ENCODE results near the gene LBP. TPM values are rescaled to one million over a fixed set of nuclear protein-coding genes. Genes with fewer than 3 reads are reported as not detected.
A peak's percentile ranks its signal among the peaks of the same experiment; 100 is the strongest.

LBP gene
- total RNA-seq, 4 donors from 2014 or later, result not detected

DNA sequence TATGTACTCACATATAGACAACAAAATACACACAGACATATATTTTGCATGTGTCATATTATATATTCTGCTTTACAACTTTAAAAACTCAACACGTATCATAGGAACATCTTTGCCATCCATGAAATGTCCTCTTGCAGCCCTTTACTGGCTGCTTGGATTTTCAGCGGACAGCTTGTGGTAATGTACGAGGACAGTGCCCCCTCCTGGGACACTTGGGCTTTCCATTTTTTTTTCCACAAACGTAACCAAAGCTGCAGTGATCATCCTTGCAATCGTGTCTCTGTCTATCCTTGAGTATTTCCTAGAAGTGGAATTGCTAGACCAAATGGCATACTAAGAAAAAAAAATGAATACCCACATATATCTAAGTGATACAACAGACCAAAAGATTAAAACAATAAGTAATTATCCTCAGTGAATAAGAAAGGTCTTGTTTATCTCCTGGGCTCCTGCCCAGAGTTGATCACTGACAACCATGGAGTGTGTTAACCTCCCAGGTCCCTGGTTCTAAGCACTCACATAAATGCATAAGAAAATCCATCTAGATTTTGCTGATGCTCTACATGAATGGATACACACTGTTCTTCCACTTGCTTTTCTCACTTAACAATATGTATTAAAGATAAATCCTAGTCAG, 24.2 kb upstream of the LBP start:
- H3K4me1 ChIP-seq, result no peaks in the 10 kb centered on the region
- no peak for TF ChIP-seq POLR2A (IDR thresholded peaks at IDR 0.05)
- TF ChIP-seq, protein P1, sequence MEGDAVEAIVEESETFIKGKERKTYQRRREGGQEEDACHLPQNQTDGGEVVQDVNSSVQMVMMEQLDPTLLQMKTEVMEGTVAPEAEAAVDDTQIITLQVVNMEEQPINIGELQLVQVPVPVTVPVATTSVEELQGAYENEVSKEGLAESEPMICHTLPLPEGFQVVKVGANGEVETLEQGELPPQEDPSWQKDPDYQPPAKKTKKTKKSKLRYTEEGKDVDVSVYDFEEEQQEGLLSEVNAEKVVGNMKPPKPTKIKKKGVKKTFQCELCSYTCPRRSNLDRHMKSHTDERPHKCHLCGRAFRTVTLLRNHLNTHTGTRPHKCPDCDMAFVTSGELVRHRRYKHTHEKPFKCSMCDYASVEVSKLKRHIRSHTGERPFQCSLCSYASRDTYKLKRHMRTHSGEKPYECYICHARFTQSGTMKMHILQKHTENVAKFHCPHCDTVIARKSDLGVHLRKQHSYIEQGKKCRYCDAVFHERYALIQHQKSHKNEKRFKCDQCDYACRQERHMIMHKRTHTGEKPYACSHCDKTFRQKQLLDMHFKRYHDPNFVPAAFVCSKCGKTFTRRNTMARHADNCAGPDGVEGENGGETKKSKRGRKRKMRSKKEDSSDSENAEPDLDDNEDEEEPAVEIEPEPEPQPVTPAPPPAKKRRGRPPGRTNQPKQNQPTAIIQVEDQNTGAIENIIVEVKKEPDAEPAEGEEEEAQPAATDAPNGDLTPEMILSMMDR (IDR thresholded peaks at IDR 0.05), result peak; percentile 40 to 49 (median 42)
- intact Hi-C loops (cut with DNase I; ENCODE audit: low total_unique reads), result no loop called here
- no peaks in the 10 kb centered on the region for H3K9me3 ChIP-seq
- 1 to 5% methylated on average over 5 of the region's 5 CpGs for WGBS, 2 donors (ENCODE audit: low coverage in 1 of 2)
- peaks cover 9% of the 10 kb centered on the region for H3K27me3 ChIP-seq
- H3K4me3 ChIP-seq, result no peak overlapping the region
- H3K36me3 ChIP-seq, result no peaks in the 10 kb centered on the region
- H3K27ac ChIP-seq, result no peak overlapping the region
- in situ Hi-C loops (cut with MboI; ENCODE audit: low pct_ligation_motif_present in 1 of 4, low pct_unique_long_range_greater_than_20kb in 1 of 4, low sequenced_read_pairs in 3 of 4), result loop anchor here in 1 of 4 donors (10.0 kb wide), 1 partner anchor 97 kb away; no protein-coding TSS in a partner anchor
- no peak for DNase-seq

DNA sequence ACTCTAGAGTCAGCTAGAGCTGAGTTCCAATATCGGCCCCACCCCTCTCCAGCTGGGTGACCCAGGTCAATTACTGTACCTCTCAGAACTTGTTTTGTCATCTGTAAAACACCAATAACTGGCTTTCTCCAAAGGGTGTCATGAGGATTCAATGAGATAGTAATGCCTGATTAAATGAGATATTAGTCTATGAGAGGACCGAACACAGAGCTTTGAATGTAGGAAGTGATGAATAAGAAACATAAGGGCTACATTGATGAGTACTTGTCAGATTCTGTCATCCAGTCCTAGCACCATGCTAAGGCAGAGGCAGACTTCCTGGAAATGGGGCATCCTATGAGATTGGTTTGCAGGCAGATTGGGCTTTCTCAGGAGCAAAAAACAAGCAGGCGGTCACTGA, 22.1 kb upstream of the LBP start:
- Histone ChIP-seq H3K27ac (no peak overlapping the region), H3K4me3 (no peak overlapping the region), H3K36me3 (no peaks in the 10 kb centered on the region), H3K27me3 (peaks cover 7% of the 10 kb centered on the region), H3K9me3 (no peaks in the 10 kb centered on the region), H3K4me1 (no peaks in the 10 kb centered on the region)
- TF ChIP-seq POLR2A (IDR thresholded peaks at IDR 0.05) (no peak), POLR2AphosphoS5 (IDR thresholded peaks at IDR 0.05) (no peak), EP300 (IDR thresholded peaks at IDR 0.05; ENCODE audit: low read depth) (no peak)
- TF ChIP-seq, protein P1 (IDR thresholded peaks at IDR 0.05), result no peak
- intact Hi-C loops (cut with DNase I; ENCODE audit: low total_unique reads), result no loop called here
- DNase-seq, result no peak
- WGBS, 2 donors (ENCODE audit: low coverage in 1 of 2), result 83 to 84% methylated on average over 2 to 3 of the region's 3 CpGs
- in situ Hi-C loops (cut with MboI; ENCODE audit: low pct_ligation_motif_present in 1 of 4, low pct_unique_long_range_greater_than_20kb in 1 of 4, low sequenced_read_pairs in 3 of 4), result loop anchor here in 1 of 4 donors (10.0 kb wide), 1 partner anchor 99 kb away; no protein-coding TSS in a partner anchor

DNA sequence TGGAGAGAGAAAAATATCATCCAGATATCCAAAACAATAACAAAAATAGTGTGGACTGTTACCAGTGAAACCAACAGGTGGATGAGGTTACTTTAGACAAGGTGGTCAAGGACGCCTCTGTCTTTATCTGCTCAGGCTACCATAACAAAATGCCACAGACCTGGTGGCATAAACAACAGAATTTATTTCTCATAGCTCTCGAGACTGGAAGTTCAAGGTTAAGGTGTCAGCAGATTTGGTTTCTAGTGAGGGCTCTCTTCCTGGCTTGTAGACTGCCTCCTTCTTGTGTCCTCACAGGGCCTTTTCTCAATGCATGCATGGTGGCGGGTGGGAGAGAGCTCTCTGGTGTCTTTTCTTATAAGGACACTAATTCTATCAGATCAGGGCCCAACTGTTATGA, 21.1 kb upstream of the LBP start:
- Histone ChIP-seq H3K9me3 (no peaks in the 10 kb centered on the region), H3K27me3 (no peaks in the 10 kb centered on the region), H3K4me3 (no peak overlapping the region), H3K36me3 (no peaks in the 10 kb centered on the region), H3K27ac (no peak overlapping the region), H3K4me1 (no peaks in the 10 kb centered on the region)
- 43 to 73% methylated on average over 1 to 2 of the region's 3 CpGs for WGBS, 2 donors (ENCODE audit: low coverage in 1 of 2)
- TF ChIP-seq POLR2A (IDR thresholded peaks at IDR 0.05), result no peak
- no peak for TF ChIP-seq POLR2AphosphoS5 (IDR thresholded peaks at IDR 0.05)
- TF ChIP-seq, protein P1 (IDR thresholded peaks at IDR 0.05), result no peak
- no peak for TF ChIP-seq EP300 (IDR thresholded peaks at IDR 0.05; ENCODE audit: low read depth)
- intact Hi-C loops (cut with DNase I; ENCODE audit: low total_unique reads), result no loop called here
- DNase-seq, result no peak
- in situ Hi-C loops (cut with MboI; ENCODE audit: low pct_ligation_motif_present in 1 of 4, low pct_unique_long_range_greater_than_20kb in 1 of 4, low sequenced_read_pairs in 3 of 4), result loop anchor here in 1 of 4 donors (10.0 kb wide), 1 partner anchor 100 kb away; no protein-coding TSS in a partner anchor

GRCh38 chr20:38325905-38326304, 20.4 kb upstream of the LBP start:
- DNase-seq, result no peak
- in situ Hi-C loops (cut with MboI; ENCODE audit: low pct_ligation_motif_present in 1 of 4, low pct_unique_long_range_greater_than_20kb in 1 of 4, low sequenced_read_pairs in 3 of 4), result loop anchor here in 1 of 4 donors (10.0 kb wide), 1 partner anchor 101 kb away; no protein-coding TSS in a partner anchor
- TF ChIP-seq POLR2AphosphoS5 (IDR thresholded peaks at IDR 0.05) (no peak), EP300 (IDR thresholded peaks at IDR 0.05; ENCODE audit: low read depth) (no peak), POLR2A (IDR thresholded peaks at IDR 0.05) (no peak)
- TF ChIP-seq, protein P1 (IDR thresholded peaks at IDR 0.05), result no peak
- intact Hi-C loops (cut with DNase I; ENCODE audit: low total_unique reads), result no loop called here
- no peak overlapping the region for H3K27ac ChIP-seq
- no peaks in the 10 kb centered on the region for H3K27me3 ChIP-seq
- no peaks in the 10 kb centered on the region for H3K4me1 ChIP-seq
- H3K9me3 ChIP-seq, result no peaks in the 10 kb centered on the region
- H3K4me3 ChIP-seq, result no peak overlapping the region
- H3K36me3 ChIP-seq, result no peaks in the 10 kb centered on the region
- 79 to 85% methylated on average over 3 of the region's 3 CpGs for WGBS, 2 donors (ENCODE audit: low coverage in 1 of 2)
